ENCODE results near the gene ARL15. TPM values are rescaled to one million over a fixed set of nuclear protein-coding genes. Genes with fewer than 3 reads are reported as not detected.

ARL15 gene
- total RNA-seq, 1 experiment from 2014 or later = 6.9 TPM

GRCh38 chr5:54263447-54263846 is 46.9 kb downstream of the ARL15 start:
- no TSS peak for BruUV-seq (replicated peaks)
- DNase-seq = no peak
- ATAC-seq = no peak

GRCh38 chr5:54261596-54261995 is 48.8 kb downstream of the ARL15 start:
- Histone ChIP-seq H3K36me3 (ENCODE audit: low read depth, low read length) (no peaks in the 10 kb centered on the region), H3K4me1 (ENCODE audit: insufficient read depth, low read length) (peaks cover 7% of the 10 kb centered on the region; the same call in 1 of the 2 replicates), H3K4me3 (ENCODE audit: low read length) (no peak overlapping the region), H3K27me3 (ENCODE audit: low read length) (no peaks in the 10 kb centered on the region), H3K9me2 (replicated peaks; ENCODE audit: low read length) (no peaks in the 10 kb centered on the region), H3K9me3 (ENCODE audit: low read length) (no peaks in the 10 kb centered on the region), H3F3A (ENCODE audit: low read length, unreplicated experiment) (no peaks in the 10 kb centered on the region), H3K9ac (ENCODE audit: low read length) (no peak overlapping the region), H3K79me2 (ENCODE audit: low read length) (no peaks in the 10 kb centered on the region), H2AFZ (ENCODE audit: low read length) (no peak overlapping the region), H3K4me2 (ENCODE audit: low read length) (no peak overlapping the region), H4K20me1 (ENCODE audit: low read length) (no peaks in the 10 kb centered on the region), H3K27ac (ENCODE audit: low read length) (no peak overlapping the region)
- ChIA-PET POLR2A (ENCODE audit: unreplicated experiment) (no interaction called here), CTCF (no interaction called here)
- BruUV-seq (replicated peaks) = no TSS peak
- intact Hi-C loops (cut with micrococcal nuclease) = no loop called here
- ATAC-seq = no peak
- TF ChIP-seq EZH2phosphoT487 (IDR thresholded peaks at IDR 0.05; ENCODE audit: borderline replicate concordance, low read length) (no peak), EZH2 (IDR thresholded peaks at IDR 0.05; ENCODE audit: low read length, unreplicated experiment) (no peak), CTCF (conservative IDR thresholded peaks at IDR 0.05; ENCODE audit: low read depth, low read length) (no peak)
- DNase-seq = no peak

More at GRCh38 chr5:54263447-54263846, 46.9 kb downstream of the ARL15 start:
- TF ChIP-seq CTCF (conservative IDR thresholded peaks at IDR 0.05; ENCODE audit: low read depth, low read length) = no peak
- TF ChIP-seq EZH2 (IDR thresholded peaks at IDR 0.05; ENCODE audit: low read length, unreplicated experiment) = no peak
- TF ChIP-seq EZH2phosphoT487 (IDR thresholded peaks at IDR 0.05; ENCODE audit: borderline replicate concordance, low read length) = no peak
- no peaks in the 10 kb centered on the region for H4K20me1 ChIP-seq (ENCODE audit: low read length)
- no peak overlapping the region for H3K27ac ChIP-seq (ENCODE audit: low read length)
- H3K4me3 ChIP-seq (ENCODE audit: low read length) = no peak overlapping the region
- H3K36me3 ChIP-seq (ENCODE audit: low read depth, low read length) = no peaks in the 10 kb centered on the region
- no peaks in the 10 kb centered on the region for H3K9me2 ChIP-seq (replicated peaks; ENCODE audit: low read length)
- intact Hi-C loops (cut with micrococcal nuclease) = no loop called here
- no peak overlapping the region for H3K4me2 ChIP-seq (ENCODE audit: low read length)
- ChIA-PET CTCF (no interaction called here), POLR2A (ENCODE audit: unreplicated experiment) (no interaction called here)
- no peaks in the 10 kb centered on the region for H3K9me3 ChIP-seq (ENCODE audit: low read length)
- no peaks in the 10 kb centered on the region for H3K27me3 ChIP-seq (ENCODE audit: low read length)
- H3K79me2 ChIP-seq (ENCODE audit: low read length) = no peaks in the 10 kb centered on the region
- no peak overlapping the region for H3K9ac ChIP-seq (ENCODE audit: low read length)
- no peak overlapping the region for H2AFZ ChIP-seq (ENCODE audit: low read length)
- H3F3A ChIP-seq (ENCODE audit: low read length, unreplicated experiment) = no peaks in the 10 kb centered on the region
- H3K4me1 ChIP-seq (ENCODE audit: insufficient read depth, low read length) = peaks cover 7% of the 10 kb centered on the region; the same call in 1 of the 2 replicates

GRCh38 chr5:54259981-54260380 is 50.4 kb downstream of the ARL15 start:
- no peaks in the 10 kb centered on the region for H3K9me2 ChIP-seq (replicated peaks; ENCODE audit: low read length)
- no peaks in the 10 kb centered on the region for H3K36me3 ChIP-seq (ENCODE audit: low read depth, low read length)
- no peaks in the 10 kb centered on the region for H3F3A ChIP-seq (ENCODE audit: low read length, unreplicated experiment)
- CTCF ChIA-PET = no interaction called here
- H2AFZ ChIP-seq (ENCODE audit: low read length) = no peak overlapping the region
- no peaks in the 10 kb centered on the region for H3K79me2 ChIP-seq (ENCODE audit: low read length)
- H3K4me3 ChIP-seq (ENCODE audit: low read length) = no peak overlapping the region
- intact Hi-C loops (cut with micrococcal nuclease) = no loop called here
- peaks cover 7% of the 10 kb centered on the region; the same call in 1 of the 2 replicates for H3K4me1 ChIP-seq (ENCODE audit: insufficient read depth, low read length)
- TF ChIP-seq CTCF (conservative IDR thresholded peaks at IDR 0.05; ENCODE audit: low read depth, low read length) (no peak), EZH2 (IDR thresholded peaks at IDR 0.05; ENCODE audit: low read length, unreplicated experiment) (no peak), EZH2phosphoT487 (IDR thresholded peaks at IDR 0.05; ENCODE audit: borderline replicate concordance, low read length) (no peak)
- H3K27me3 ChIP-seq (ENCODE audit: low read length) = no peaks in the 10 kb centered on the region
- POLR2A ChIA-PET (ENCODE audit: unreplicated experiment) = no interaction called here
- no peak overlapping the region for H3K27ac ChIP-seq (ENCODE audit: low read length)
- ATAC-seq = no peak
- no peak overlapping the region for H3K4me2 ChIP-seq (ENCODE audit: low read length)
- H3K9me3 ChIP-seq (ENCODE audit: low read length) = no peaks in the 10 kb centered on the region
- no peak overlapping the region for H3K9ac ChIP-seq (ENCODE audit: low read length)
- no peak for DNase-seq
- H4K20me1 ChIP-seq (ENCODE audit: low read length) = no peaks in the 10 kb centered on the region
- no TSS peak for BruUV-seq (replicated peaks)

Measured in PC-3 (cell line).